HuH-7 (cell line): ENCODE measurements around the gene CCDC107.
A peak's percentile ranks its signal among the peaks of the same experiment; 100 is the strongest.

ENCODE experiments used
- DNase-seq: peaks from one replicate; pipeline ENCODE4 v3.0.0; 2011; ENCODE audit warnings: low spot score

CCDC107 gene

DNA sequence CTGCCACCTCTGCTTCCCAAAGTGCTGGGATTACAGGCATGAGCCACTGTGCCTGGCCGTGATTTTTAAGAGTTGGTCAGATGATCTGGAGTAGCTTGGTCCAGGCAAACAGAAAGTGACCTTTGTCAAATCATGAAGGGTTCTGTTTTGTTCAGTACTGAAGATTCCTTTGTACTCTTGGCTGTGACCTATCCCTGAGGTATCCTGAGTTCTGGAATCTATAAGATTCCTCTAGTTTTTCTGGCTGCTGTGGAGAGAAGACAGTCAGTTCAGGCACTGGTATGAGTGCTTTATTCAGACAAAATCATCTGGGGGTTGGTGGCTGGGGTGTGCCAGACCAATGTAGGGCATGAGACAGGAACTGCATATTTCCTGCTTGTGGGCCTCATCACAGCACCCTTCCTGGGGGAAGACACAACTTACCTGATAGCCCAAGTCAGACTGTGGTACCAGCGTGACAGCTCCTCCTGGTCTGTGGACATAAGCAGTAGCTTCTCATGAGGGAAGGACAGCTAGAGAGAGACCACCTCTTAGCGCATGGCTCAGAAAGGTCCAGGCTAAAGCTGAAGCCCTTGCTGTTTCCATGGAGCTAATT lies 3.8 kb downstream of the CCDC107 start:
- DNase-seq = no peak

DNA sequence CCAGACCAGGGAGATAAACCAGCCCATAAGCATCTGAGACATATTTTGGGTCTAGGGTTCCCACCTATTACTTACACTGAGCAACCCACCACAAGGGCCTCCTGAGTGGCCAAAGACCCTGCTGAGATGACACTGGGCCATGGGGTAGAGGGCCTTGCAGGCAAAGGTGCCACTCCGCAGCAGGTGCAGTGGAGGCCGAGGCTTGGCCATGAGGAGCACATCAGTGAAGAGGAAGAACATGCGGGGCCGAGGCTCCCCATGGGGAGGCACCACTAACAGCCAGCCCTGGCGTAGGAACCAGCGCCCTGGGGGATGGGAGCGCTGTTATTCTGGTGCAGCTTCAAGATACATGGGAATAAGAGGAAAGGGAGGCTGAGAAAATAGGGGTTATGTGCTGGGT lies 4.3 kb downstream of the CCDC107 start:
- no peak for DNase-seq

DNA sequence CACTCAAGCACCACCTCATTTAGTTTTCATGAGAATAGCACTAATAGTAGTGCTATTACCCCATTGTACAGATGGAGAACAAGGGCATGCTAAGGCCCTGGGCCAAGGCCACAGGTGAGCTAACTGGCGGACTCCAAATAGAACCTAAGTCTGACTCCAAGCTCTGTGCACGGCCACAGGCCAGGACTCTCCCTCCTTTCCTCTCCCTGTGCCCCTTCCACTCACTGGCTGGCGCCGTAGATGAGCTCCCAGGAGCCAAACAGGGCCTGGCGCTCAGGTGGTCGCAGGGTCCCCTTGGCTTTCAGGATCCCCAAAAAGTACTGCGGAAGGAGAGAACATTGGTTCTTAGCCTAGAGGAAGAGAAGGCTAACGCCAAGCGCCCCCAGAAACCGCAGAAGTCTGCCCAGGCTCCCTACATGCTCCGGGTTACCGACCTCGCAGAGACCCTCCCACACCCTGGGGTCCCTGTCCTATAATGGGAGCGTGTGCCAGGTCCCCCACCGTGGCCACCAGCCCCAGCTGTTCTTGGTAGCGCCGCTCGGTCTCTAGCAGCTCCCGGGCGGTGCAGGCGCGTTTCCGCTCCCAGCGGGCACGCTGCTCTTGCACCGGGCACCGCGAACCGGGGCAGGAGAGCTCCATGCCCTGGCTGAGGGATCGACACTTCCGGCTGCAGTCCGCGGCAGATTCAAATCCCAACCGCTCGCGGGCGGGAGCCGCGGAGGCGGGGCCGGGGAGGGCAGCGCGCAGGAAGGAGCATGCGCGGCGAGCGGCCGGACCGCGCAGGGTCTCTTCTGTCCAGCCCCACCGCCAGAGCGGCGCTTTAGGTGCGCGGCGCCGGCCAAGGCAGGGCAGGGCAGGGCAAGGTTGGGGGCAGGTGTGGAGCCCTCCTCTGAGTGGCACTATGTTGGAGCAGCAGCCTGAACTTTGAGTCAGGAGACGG lies 6.7 kb downstream of the CCDC107 start, which contains the start of gene ARHGEF39:
Gene ARHGEF39, minus strand, starts transcription at position 665 of the 940 bp plus-strand sequence. Its CDS starts 26 bp downstream, at position 639.
- peak; percentile 94 for DNase-seq

DNA sequence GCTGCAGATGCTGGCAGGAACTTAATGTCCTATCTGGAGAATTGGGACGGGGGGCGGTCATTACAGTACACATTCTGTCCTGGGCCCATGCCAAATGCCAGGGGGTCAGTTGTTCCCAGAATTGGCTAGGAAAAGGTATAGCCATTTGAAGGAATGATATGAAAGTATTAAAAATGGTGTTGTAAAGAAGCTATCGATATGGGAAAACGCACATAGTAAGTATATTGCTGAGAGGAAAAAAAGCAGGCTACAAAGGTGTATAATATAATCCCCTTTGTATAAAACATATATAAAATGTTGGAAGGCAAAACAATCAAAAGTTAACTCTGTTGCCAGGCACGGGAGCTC lies 7.4 kb downstream of the CCDC107 start:
- no peak for DNase-seq

DNA sequence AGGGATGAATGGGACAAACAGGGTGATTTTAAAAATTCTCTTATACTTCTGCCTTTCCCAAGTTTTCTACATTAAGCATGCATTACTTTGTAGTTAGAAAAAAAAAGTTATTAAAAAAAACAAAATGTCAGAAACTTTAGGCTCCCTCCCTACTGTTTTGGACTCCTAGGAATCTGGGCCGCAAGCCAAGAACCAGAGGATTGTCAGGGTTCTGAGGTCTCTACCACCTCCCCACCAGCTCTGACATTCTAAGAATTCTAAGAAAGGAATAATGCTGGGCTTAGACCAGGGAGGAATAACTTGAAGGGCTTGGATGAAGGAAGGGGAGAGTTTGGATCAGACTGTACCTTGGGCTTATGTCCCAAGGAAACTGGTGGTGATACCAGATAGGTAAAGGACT lies 8.0 kb downstream of the CCDC107 start:
- no peak for DNase-seq

DNA sequence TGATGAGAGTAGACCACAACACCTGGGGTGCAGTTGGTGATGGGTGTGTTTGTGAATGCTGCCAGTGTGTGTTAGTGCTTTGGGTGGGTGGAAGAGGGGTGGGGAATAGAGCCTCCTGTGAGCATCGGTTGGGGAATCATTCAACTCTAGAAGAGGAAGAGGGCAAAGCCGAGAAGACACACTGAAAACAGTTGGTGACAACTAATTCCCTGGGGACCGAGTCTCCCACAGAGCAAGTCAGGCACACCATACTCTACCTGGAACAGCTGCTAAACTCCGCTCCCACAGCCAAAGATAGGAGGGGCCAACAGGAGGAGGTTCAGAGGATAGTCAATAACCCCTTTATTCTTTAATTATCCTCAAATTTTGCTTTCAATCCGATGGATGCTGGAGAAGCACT lies 8.5 kb downstream of the CCDC107 start:
- DNase-seq = no peak

DNA sequence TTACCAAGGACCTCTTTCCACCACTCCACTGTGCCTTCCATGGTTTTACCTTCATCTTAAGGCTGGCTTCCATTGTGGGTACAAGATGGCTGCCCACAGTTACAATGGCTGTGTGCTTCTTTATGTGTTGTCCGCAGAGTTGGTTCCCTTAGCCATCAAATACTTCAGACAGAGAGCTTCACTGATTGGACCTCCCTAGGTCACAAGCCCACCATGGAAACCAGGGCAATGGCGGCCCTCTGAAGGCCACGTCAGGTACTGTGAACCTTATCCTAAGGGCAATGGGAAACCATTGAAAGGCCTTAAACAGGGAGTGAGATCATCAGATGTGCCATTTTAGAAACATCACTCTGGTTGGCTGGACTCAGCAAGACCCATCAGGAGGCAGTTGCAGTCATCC lies 9.8 kb downstream of the CCDC107 start:
- no peak for DNase-seq

DNA sequence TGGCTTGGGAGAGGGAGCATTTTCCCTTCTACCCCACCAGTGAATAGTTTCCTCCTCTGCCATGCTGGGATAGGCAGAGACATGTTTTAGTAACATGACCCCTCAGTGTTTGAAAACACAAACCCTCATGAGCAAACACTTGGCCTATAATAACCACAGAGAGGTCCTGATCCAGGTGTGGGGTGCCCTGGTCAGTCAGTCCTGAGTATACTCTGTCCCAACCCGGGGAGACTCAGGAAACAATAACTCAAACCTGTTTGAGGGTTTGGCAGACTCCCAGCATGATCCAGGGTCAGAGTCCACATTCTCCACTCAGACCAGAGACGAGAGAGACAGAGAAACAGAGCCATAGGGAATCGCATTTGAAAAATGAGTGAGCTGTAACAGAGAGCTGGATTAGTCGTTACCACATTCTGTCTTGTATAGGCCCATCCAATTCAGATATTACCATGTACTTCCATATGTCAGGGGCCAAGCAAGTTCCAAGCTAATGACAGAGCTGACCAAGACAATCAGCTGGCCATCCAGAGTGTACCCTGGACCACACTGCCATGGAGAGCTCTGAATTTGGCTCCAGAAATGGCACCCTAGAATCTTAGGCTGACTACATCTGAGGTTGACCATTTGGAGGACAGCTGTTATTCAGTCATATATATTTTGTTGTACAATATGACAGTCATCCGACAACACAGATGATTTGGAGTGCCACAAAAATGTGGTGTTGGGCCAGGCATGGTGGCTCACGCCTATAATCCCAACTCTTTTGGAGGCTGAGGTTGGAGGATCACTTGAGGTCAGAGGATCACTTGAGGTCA lies 11.4 kb downstream of the CCDC107 start:
- DNase-seq = peak; percentile 97

DNA sequence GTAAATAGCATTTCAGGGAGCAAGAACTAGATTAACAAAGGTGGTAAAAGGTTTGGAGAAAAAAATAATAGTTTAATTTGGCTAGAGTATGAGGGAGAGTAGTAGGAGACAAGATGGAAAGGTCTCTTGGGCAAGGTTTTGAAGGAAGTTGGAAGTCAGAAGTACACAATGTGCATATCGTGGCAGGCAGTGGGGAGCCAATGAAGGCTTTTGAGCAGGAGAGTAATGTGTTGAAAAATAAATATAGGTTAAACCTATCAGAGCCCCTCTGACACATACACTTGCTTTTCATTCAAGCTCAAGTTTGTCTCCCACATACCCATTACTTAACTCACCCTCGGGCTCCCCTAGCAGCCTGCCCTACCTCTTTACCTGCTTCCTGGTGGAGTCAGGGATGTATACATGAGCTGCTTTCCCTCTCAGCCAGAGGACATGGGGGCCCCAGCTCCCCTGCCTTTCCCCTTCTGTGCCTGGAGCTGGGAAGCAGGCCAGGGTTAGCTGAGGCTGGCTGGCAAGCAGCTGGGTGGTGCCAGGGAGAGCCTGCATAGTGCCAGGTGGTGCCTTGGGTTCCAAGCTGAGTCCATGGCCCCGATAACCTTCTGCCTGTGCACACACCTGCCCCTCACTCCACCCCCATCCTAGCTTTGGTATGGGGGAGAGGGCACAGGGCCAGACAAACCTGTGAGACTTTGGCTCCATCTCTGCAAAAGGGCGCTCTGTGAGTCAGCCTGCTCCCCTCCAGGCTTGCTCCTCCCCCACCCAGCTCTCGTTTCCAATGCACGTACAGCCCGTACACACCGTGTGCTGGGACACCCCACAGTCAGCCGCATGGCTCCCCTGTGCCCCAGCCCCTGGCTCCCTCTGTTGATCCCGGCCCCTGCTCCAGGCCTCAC lies 15.3 kb downstream of the CCDC107 start, which contains the start of gene CA9:
Gene CA9, plus strand, starts transcription at position 797 of the 893 bp plus-strand sequence. Its CDS starts 32 bp downstream, at position 829.
- DNase-seq = no peak

DNA sequence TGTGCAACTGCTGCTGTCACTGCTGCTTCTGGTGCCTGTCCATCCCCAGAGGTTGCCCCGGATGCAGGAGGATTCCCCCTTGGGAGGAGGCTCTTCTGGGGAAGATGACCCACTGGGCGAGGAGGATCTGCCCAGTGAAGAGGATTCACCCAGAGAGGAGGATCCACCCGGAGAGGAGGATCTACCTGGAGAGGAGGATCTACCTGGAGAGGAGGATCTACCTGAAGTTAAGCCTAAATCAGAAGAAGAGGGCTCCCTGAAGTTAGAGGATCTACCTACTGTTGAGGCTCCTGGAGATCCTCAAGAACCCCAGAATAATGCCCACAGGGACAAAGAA lies 15.9 kb downstream of the CCDC107 start:
- no peak for DNase-seq

DNA sequence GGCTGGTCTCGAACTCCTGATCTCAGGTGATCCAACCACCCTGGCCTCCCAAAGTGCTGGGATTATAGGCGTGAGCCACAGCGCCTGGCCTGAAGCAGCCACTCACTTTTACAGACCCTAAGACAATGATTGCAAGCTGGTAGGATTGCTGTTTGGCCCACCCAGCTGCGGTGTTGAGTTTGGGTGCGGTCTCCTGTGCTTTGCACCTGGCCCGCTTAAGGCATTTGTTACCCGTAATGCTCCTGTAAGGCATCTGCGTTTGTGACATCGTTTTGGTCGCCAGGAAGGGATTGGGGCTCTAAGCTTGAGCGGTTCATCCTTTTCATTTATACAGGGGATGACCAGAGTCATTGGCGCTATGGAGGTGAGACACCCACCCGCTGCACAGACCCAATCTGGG lies 17.1 kb downstream of the CCDC107 start:
- no peak for DNase-seq

DNA sequence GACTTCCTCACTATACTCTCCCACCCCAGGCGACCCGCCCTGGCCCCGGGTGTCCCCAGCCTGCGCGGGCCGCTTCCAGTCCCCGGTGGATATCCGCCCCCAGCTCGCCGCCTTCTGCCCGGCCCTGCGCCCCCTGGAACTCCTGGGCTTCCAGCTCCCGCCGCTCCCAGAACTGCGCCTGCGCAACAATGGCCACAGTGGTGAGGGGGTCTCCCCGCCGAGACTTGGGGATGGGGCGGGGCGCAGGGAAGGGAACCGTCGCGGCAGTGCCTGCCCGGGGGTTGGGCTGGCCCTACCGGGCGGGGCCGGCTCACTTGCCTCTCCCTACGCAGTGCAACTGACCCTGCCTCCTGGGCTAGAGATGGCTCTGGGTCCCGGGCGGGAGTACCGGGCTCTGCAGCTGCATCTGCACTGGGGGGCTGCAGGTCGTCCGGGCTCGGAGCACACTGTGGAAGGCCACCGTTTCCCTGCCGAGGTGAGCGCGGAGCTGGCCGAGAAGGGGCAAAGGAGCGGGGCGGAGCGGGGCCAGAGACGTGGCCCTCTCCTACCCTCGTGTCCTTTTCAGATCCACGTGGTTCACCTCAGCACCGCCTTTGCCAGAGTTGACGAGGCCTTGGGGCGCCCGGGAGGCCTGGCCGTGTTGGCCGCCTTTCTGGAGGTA lies 17.8 kb downstream of the CCDC107 start:
- DNase-seq = no peak

DNA sequence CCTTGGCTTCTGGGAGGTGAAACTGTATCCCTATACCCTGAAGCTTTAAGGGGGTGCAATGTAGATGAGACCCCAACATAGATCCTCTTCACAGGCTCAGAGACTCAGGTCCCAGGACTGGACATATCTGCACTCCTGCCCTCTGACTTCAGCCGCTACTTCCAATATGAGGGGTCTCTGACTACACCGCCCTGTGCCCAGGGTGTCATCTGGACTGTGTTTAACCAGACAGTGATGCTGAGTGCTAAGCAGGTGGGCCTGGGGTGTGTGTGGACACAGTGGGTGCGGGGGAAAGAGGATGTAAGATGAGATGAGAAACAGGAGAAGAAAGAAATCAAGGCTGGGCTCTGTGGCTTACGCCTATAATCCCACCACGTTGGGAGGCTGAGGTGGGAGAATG lies 21.0 kb downstream of the CCDC107 start:
- no peak for DNase-seq

DNA sequence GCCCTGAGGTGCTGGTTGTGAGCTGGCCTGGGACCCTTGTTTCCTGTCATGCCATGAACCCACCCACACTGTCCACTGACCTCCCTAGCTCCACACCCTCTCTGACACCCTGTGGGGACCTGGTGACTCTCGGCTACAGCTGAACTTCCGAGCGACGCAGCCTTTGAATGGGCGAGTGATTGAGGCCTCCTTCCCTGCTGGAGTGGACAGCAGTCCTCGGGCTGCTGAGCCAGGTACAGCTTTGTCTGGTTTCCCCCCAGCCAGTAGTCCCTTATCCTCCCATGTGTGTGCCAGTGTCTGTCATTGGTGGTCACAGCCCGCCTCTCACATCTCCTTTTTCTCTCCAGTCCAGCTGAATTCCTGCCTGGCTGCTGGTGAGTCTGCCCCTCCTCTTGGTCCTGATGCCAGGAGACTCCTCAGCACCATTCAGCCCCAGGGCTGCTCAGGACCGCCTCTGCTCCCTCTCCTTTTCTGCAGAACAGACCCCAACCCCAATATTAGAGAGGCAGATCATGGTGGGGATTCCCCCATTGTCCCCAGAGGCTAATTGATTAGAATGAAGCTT lies 21.8 kb downstream of the CCDC107 start:
- DNase-seq = no peak

DNA sequence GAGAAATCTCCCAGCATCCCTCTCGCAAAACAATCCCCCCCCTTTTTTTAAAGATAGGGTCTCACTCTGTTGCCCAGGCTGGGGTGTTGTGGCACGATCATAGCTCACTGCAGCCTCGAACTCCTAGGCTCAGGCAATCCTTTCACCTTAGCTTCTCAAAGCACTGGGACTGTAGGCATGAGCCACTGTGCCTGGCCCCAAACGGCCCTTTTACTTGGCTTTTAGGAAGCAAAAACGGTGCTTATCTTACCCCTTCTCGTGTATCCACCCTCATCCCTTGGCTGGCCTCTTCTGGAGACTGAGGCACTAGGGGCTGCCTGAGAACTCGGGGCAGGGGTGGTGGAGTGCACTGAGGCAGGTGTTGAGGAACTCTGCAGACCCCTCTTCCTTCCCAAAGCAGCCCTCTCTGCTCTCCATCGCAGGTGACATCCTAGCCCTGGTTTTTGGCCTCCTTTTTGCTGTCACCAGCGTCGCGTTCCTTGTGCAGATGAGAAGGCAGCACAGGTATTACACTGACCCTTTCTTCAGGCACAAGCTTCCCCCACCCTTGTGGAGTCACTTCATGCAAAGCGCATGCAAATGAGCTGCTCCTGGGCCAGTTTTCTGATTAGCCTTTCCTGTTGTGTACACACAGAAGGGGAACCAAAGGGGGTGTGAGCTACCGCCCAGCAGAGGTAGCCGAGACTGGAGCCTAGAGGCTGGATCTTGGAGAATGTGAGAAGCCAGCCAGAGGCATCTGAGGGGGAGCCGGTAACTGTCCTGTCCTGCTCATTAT lies 22.4 kb downstream of the CCDC107 start:
- no peak for DNase-seq

DNA sequence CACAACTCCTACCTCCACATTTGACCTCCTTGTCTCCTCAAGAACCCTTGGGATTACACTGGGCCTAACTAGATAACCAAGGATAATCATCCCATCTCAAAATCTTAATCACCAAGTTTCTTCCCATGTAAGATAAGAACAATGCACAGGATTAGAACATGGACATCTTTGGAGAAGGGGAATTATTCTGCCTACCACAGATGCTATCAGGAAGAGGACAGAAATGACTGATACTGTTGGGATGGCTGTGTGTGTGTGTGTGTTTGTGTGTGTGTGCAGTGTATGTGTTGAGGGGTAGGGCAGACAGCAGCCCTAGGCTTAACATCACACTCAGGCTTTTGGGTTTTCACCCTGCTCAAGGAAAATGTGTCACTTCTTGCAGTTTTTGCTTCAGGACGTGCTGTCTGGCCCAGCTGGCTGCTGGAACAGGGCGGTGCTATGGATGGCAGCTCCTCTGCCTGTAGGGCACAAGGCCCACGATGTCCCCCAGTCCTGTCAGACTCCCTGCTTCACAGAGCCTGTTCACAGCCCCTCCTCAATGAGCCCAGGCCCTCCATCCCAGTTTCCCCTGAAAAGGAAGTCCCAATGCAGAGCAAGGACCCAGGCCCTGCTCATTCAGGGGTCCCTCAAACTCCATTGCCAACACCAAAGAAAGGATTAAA lies 23.4 kb downstream of the CCDC107 start:
- DNase-seq = no peak

DNA sequence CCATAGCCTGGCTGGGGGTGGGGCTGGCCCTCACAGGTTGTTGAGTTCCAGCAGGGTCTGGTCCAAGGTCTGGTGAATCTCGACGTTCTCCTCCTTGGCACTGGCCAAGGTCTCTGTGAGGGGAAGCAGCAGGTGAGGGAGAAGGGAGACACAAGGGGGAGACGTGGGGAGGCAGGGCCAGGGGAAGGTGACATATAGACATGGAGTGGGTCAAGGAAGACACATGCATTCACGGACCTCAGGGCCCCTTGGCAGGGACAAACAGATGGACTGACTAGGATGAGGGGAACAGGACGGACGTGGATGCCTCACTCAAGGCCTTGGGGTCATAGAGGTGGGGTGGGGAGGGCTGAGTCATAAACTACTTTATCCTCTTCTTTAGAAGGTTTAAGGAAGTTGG lies 24.0 kb downstream of the CCDC107 start:
- DNase-seq = no peak

DNA sequence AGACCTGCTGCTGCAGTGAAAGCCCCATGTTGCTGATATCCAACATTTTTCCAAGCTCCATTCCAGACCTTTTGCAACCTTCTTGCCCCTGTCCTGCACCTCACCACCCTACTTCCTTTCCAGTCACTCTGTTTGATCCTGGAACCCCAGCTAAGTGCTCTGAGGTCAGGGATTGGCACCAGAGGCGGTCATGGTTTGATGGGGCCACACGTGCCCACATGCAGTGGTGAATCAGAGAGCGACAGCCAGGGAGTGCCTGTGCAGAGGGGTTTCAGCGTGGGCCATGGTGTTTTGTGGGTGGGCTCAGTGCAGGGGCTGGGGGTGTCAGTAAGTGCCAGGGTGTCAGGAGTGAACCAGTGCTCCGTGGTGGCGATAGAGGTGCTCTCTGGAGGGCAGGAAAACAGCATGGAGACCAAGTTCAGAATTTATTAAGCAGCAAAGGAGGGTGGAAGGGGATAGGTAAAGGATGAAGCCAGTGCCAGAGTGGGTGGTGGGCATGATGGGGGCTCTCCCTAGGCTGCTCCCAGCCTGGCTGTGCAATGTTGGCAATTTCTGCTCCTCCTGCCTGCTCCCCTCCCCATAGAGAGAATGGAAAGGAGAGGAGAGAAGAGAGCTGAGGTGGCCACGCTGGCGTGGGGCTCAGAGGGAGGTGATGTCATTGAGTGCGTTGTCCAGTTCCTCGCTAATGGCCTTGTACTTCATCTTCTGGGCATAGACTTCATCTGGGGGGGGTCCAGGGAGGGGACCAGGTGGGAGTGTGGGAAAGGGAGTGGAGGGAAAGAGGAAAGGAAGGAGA lies 24.6 kb downstream of the CCDC107 start:
- no peak for DNase-seq

DNA sequence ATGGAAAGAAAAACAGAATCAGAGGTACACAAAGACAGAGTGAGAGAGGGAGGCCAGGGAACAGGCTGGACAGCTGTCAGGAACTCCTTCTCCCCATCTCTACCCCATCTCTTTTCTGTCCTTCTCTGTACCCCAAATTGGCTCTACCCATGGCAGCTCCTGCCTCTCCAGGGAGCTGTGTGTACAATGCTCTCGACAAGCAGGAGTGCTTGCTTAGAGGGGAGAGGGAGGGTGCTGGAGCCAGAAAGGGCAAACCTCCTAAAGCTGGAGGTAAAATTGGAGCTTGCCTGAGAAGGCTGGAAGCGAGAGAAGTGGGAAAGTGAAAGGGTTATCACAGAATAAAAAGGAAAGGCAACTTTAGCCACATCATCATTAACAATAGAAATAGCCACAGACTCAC lies 25.2 kb downstream of the CCDC107 start:
- DNase-seq = no peak
